DMS79 treated with DMSO at 0.1 percent for 48 hours (cell line): ENCODE data around the gene TRAPPC8.
"Not testable (repeated sequence)": the region's sequence is repeated elsewhere in the genome, so short reads cannot be mapped to it uniquely, and the experiment has no call there.

Experiments used
- DNase-seq: peaks from one replicate; lab custom pipeline; 2025; lab: John Stamatoyannopoulos, UW

TRAPPC8 gene

GRCh38 chr18:31942999-31943877, at the start of gene TRAPPC8:
TSS of gene TRAPPC8 (minus strand) at chr18:31943128. CDS start at chr18:31942764, 364 bp downstream.
- peak; percentile 99 for DNase-seq

DNA sequence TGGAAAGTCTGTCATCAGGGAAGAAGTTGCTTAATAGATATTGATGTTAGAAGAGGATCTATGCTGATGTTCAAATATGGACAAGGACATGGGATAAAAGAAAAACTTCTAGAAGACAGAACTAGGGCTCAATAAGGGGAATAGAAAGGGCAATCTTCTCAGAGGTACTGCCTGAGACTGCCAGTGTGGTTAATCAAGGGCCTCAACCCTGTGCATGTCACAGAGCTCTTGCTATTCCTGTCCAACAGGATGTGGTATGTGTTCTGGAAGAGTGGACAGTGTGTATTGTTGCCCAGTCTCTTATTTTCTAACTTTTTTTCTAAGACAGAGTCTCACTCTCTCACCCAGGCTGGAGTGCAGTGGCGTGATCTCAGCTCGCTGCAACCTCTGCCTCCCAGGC, 47.9 kb upstream of the TRAPPC8 start:
- DNase-seq, result no peak

DNA sequence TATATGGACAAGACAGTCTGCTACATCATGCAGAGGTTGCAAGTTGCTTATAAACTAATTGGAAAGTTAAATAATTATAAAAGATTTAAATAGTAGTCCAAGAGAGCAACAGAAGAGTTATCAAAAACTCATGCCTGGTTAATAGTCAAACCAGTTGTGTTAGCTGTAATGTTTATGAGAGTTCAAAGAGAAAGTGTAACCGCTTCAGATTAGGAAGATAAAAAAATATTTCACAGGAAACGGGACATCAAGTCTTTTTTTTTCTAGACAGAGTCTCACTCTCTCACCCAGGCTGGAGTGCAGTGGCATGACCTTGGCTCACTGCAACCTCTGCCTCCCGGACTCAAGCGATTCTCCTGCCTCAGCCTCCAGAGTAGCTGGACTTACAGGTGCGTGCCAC, 41.0 kb upstream of the TRAPPC8 start:
- no peak for DNase-seq

DNA sequence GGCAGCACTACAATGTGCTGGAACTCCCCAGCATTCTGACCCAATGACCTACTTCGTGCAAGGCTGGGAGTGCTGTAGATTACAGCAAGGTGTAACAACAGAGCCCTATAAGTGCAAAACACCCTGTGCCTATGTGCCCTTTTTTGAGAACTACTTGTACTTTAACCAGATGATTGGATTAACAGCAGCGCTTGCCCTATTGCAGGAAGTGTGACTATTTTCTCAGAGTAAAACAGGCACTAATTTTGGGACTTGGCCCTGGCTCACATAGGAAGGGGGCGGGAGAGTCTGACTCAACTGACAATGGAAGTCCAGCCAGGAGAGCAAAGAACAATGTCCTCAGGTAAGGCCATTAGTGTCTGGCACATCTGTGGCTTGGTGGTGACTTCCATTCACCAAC, 40.1 kb upstream of the TRAPPC8 start:
- no peak for DNase-seq

DNA sequence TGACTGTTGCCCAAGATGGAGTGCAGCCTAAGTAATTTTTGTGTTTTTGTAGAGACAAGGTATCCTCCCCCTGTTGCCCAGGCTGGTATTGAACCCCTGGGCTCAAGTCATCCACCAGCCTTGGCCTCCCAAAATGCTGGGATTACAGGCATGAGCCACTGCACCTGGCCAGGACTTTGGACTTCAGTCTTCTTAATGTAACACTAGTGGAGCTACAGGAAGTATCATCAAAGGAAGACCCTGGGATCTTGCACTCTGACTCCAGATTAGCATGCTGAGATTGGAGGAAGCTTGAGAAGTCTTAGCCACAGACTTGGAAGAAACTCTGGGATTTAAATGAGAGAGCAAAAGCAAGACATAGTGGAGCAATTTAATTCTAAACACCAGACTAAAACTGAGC, 37.9 kb upstream of the TRAPPC8 start:
- DNase-seq, result no peak

DNA sequence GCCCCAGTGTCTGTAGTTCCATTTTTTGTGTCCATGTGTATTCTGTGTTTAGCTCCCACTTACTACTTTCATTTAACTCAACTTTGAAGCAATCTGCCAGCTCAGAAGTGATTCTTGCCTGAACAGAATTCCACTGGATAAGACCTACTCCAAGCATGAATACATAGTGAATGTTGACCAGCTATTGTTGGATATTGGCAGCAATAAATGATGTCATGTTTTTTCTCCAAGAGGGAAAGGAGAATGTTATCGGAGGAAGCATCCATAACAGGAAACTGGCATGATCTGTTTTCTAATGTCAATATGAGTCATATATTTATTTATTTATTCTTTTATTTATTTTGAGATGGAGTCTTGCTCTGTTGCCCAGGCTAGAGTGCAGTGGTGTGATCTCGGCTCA, 36.8 kb upstream of the TRAPPC8 start:
- no peak for DNase-seq

DNA sequence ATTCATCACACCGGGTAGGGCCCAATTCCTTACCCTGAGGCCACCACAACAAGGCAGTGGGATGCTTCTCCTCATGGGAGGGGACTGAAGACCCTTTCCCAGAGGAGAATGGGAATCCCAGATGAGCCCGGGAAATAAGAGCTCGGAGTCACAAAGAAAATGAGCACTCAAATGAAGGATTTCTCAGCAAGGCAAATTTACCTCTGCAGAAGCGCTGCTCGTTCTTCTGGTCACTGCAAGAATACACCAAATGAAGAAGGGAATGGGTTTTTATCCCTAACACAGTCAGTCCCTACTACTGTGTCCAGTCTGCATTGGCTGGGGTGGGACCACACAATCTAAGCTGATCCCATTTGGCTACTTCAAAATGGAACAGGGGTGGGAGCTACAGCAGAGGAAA, 35.7 kb upstream of the TRAPPC8 start:
- DNase-seq, result no peak

DNA sequence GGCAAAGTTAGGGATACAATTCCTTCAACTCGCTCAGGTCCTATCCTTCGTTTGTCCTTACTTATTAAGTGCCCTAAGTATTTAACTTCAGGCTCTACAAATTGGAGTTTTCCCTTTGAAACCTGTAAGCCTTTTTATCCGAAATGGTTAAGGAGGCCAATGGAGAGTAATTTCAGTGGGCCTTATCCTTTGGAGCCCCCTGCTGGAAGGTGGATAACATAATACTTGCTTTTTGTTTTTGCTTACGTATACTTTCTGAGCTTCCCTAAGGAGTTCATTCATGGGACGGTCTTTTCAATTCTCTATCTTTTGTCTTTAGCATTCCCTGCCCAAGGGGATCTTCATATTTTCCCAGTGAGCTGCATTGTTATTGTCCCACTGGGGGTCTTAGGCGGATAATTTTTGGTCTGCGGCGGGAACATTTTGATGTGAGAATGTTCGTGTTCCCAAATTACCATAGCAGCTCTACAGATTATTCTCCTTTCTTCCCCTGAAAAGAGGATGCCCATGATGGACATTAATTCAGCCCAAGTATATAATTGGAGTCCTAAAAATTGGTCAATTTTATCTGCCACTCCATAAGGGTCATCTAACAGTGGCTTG, 34.4 kb upstream of the TRAPPC8 start:
- DNase-seq, result no peak

GRCh38 chr18:31976242-31976641, 33.3 kb upstream of the TRAPPC8 start:
- DNase-seq, result no peak

DNA sequence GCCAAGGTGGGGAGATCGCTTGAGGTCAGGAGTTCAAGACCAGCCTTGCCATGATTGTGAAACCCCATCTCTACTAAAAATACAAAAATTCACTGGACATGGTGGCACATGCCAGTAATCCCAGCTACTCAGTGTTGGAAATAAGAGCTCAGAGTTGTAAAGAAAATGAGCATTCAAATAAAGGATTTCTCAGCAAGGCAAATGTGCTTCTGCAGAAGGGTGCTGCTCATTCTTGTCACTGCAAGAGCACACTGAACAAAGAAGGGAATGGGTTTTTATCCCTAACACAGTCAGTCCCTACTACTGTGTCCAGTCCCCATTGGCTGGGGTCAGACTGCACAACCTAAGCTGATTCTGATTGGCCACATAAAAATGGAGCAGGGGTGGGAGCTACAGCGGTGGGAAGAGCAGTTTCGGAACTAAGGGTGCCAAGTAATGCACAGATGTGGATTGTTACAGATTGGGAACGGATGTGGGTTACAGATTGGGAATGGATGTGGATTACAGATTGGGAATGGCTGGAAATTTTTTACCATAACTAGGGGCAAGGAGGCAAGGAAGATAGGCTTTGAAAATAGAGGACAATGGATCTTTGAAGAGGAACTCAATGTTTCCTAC, 31.1 kb upstream of the TRAPPC8 start:
- DNase-seq, result no peak

DNA sequence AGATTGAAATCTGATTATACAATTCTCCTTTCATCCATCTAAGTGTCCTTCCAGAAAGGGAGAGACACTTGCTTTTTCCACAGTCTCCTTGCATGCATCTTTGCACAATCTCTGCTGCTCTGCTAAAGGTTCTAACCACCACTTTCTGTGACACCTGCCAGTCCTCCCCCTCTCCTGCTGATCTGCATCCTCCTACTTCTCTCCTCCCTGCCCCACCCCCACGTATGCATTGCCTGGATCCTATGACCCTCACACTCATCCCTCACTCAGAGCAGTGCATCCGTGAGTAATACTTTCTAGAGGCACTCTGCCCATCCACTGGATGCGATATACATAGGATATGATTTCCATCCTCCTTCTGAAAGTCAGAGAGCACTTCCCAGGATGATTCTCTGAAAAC, 27.7 kb upstream of the TRAPPC8 start:
- no peak for DNase-seq

DNA sequence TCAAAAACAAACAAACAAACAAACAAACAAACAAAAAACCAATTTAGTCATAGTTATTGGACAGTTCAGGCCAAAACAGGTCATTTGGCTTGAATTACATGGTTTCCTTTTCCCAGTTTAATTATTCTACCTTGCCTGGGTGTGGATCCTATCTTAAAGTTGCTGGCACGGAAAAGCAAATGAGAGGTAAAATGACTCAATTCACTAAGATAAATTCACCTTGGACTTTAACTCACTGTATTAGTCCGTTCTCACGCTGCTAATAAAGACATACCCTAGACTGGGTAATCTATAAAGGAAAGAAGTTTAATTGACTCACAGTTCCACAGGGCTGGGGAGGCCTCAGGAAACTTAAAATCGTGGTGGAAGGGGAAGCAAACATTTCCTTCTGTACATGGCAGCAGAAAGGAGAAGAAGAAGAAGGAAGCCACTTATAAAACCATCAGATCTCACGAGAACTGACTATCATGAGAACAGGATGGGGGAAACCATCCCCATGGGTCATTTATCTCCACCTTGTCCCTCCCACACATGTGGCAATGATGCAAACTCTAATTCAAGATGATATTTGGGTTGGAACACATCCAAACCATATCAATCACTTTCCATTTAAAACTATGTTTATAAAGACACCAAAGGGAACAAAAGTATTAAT, 22.5 kb upstream of the TRAPPC8 start:
- no peak for DNase-seq

DNA sequence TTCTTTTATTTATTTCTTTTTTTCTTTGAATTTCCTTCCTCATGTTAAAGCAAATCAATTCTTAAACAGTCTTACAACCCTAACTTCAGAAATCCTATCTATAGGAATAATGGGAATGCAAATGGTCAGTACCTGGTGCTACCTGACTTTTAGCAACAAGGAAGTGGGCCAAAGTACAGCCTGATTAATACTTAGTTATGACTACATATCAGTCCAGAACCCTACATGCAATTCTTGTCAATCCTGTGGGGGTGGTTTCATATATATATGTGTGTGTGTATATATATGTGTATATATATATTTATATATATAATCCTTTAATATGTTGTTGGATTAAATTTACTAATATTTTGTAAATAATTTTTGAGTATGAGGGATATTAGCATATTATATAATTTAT, 14.8 kb upstream of the TRAPPC8 start:
- DNase-seq, result no peak

DNA sequence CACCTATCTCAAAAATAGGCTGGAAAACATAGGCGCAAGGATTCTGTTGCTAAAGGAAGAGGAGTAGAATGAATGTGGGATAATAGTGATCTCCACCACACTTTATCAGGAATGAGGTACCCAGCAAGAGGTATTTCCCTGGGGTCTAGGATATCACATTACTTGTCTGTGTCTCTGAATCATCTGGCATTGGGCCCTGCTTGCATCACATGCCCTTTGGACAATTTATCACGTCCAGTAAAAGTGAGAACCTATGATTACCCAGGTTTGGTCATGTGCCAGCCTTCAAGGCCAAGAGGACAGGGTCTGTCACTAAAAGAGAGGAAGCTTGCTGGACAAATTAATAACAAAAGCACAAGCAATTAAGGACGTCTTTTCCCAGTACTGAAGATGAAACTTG, 11.4 kb upstream of the TRAPPC8 start:
- no peak for DNase-seq

GRCh38 chr18:31953699-31954098, 10.8 kb upstream of the TRAPPC8 start:
- DNase-seq, result not testable (repeated sequence)

- DNase-seq, result no peak
Measured at GRCh38 chr18:31952223-31952622, 9.3 kb upstream of the TRAPPC8 start.

- DNase-seq, result no peak
Measured at GRCh38 chr18:31950583-31950982, 7.7 kb upstream of the TRAPPC8 start.

DNA sequence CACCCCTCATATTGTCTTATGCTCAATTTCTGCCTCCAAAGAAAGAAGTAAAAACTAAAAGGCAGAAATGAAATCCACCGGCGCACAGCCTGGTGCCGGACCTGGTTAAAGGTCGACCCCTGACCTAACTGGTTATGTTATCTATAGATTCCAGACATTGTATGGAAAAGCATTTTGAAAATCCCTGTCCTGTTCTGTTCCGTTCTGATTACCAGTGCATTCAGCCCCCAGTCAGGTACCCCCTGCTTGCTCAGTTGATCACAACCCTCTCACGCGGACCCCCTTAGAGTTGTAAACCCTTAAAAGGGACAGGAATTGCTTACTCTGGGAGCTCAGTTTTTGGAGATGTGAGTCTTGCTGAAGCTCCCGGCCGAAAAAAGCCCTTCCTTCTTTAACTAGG, 5.4 kb upstream of the TRAPPC8 start:
- DNase-seq, result not testable (repeated sequence)

DNA sequence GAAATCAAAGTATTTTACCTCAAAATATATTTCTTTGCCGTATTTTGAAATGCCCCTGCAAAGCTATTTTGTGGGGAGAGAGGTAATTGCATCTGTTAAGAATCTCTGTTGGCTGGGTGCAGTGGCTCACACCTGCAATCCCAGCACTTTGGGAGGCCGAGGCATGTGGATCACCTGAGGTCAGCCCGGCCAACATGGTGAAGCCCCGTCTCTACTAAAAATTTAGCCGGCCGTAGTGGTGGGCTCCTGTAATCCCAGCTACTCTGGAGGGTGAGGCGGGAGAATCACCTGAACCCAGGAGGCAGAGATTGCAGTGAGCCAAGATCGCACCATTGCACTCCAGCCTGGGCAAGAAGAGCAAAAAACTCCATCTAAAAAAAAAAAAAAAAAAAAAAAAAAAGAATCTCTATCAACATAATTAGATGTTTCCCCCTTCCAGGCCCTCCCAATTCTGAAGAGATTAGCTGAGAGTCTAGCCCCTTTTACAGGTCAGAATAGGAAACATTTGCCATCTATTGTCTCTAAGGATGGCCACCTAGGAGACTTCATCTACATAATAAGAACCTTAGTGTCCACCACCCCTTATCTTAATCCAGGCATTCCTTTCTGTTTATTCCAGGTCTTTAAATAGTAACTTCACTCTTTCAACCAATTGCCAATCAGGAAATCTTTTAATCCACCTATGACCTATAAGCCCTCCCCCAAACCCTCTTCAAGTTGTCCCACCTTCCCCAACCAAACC, 3.5 kb upstream of the TRAPPC8 start:
- no peak for DNase-seq

- no peak for DNase-seq
Measured at GRCh38 chr18:31943878-31944816, 1.2 kb upstream of the TRAPPC8 start.
